Stimulated activated CD4-positive, alpha-beta T cell treated with anti-CD3 and anti-CD28 coated beads, TNF-alpha, amount 100 ng/mL, for 24 hours (primary cell): ENCODE measurements around the gene APLF.
"Not testable (repeated sequence)": the region's sequence is repeated elsewhere in the genome, so short reads cannot be mapped to it uniquely, and the experiment has no call there.

Experiments
- DNase-seq, 3 experiments: peaks; one replicate each; pipeline ENCODE4 v3.0.0-alpha.2; 2020; ENCODE audit warnings: low read depth in 3 of 3

The APLF gene

DNA sequence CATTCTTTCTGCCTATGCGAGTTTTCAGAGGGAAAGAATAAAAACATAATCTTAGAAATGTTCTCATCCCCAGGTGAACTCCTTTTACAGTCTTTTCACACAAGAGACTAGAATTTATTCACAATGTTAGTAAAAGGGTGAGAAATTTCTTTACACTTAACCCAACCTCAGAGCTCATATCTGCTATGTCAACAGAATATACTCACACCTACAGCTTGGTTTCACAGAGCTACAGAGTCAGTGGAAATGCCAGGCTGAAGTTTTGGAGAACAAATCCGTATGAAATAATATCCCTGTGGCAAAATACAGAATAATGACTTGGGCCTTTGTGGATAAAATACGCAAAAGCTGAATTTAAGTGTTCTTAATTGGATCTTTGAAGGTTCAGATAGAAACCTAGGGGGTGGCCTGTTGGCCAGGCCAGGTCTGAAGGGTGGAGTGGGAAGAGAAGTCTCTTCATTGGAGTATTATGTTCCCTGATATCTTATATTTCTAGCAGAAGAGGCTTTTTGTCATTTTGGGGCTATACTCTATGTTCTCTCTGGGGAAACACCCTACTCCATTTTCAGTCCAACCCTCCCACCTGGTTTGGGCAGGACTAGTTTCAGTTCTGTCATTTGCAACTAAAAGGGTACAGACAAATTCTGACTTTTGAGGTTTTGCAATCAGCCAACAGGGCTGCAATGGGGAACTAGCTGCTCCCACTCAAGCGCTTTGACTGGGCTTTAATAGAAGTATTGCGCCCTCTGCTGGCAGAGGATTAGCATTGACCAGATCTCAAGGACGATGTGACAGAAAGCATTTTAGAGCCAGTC is 26.0 kb upstream of the APLF start:
- peak; percentile 70 to 83 (median 72) for DNase-seq

DNA sequence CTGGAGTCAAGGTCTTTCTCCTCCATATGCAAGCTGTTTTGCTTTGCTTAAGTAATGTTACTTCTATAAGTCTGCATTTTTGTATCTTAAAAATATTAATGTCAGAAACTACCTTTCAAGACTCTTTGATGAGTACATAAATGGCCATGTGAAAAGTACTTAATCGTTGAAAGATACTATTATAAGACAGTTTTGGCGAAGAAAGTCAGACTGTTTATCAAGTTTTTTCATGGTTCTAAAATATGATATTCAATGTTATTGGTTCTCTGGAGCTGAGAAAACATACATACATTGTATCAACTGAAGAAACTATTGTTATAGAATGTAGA is 25.4 kb upstream of the APLF start:
- DNase-seq = no peak

DNA sequence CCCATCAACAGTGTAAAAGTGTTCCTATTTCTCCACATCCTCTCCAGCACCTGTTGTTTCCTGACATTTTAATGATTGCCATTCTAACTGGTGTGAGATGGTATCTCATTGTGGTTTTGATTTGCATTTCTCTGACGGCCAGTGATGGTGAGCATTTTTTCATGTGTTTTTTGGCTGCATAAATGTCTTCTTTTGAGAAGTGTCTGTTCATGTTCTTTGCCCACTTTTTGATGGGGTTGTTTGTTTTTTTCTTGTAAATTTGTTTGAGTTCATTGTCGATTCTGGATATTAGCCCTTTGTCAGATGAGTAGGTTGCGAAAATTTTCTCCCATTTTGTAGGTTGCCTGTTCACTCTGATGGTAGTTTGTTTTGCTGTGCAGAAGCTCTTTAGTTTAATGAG is 21.0 kb upstream of the APLF start:
- DNase-seq = not testable (repeated sequence)

DNA sequence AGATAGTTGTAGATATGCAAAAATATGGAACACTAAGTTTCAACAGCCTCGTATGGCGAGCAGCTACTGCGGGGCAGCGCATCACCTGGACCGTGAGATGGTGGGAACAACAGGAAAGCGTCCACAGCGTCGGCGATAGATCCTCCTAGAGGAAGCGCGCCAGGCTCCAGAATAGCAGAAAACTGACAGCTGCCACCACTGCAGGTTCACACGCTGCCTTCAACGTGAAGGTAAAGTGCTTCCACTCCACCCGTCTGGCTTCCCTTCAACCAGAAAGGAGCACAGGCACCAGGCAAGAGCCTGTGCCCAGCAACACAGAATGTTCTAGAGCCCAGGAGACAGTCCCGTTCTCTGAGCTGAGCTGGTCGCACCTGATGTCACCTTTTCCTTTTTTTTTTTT is 20.3 kb upstream of the APLF start:
- no peak for DNase-seq

DNA sequence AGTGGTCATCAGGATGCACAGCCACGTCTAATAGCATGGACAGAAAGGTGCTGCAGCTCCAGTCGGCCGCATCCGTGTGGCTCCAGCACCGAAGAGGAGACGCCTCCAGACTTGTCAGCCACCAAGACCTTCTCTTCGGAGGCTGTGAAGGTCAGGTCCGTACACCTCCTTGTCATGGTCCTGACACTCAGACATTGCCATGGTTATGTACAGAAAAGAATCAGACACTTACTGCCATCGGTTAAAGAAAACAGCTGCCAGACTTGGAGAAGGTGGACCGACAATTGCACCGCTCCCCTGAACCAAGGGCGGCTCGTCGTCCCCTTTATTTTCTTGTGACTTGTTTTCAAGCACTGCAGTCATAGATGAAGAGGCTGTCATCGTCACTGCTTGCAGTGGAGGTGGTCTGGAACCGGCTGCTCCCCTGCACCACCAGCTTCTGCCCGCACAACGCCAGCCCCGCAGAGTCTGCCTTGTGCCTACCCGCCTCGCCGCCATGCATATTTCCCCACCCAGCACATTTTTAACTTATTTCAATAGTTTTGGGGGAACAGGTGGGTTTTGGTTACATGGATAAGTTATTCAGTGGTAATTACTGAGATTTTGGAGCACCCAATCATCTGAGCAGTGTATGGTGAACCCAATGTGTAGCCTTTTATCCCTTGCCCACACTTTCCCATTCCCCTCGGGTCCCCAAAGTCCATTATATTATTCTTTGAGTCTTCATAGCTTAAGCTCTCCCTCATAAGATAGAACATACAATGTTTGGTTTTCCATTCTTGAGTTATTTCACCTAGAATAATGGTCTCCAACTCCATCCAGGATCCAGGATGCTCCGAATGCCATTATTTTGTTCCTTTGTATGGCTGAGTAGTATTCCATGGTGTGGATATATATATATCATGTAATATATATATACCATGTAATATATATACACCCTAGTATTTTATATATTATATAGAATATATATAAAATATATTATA is 18.4 kb upstream of the APLF start:
- no peak for DNase-seq

DNA sequence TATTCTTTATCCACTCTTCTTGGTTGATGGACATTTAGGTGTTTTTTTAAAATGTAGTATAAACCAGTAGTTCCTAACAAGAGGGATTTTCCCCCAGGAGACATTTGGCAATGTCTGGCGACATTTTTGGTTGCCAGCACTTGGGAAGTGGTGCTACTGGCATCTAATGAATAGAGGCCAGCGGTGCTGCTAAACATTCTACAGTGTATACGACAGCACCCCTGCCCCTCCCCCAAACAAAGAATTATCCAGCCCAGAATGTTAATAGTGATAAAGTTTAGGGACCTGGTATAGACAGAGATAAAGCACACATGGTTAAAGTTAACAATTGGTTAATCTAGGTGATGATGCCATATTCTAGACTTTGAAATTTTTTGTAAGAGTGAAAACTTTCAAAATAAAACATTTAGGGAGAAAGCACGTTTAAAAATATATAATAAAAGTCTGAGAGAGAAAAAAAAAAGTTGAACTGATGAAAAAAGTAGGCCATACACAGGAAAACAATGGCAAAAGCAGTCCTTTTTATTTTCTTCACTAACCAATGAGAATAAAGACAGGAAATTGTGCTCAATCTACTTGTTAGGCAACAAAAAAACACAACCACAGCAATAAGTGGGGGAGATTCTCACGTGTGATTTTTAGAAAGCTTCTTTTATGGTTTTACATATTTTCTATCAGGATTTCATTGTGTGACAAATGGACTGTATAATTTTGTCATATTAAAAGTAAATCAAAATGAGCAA is 15.1 kb upstream of the APLF start:
- no peak for DNase-seq

DNA sequence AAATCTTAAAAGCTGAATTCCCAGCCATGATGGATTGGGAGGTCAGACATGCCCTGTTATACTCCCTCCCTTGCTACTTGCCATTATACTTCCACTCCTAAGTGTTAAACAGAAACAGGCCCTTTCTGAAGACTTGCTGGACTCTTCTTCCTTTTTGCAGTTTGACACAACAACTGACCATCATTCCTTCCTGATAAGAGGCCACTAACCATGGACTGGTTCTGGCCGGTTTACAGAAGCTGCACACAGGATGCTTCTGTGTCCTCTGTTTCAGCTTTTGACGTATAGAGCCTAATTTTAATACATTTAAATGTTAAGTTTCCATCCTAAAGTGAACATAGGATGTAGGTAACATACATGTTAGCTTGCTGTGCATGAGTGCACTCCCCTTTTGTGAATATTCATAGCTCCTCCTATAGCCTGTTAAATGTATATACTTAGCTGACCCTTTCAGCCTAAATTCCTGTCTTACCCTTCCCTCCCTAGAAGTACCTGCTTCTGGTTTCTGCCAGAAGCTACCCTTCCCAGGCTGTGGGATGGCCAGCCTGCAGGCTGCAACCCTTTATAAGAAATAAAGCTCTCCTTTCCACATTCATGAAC is 13.5 kb upstream of the APLF start:
- DNase-seq = no peak

DNA sequence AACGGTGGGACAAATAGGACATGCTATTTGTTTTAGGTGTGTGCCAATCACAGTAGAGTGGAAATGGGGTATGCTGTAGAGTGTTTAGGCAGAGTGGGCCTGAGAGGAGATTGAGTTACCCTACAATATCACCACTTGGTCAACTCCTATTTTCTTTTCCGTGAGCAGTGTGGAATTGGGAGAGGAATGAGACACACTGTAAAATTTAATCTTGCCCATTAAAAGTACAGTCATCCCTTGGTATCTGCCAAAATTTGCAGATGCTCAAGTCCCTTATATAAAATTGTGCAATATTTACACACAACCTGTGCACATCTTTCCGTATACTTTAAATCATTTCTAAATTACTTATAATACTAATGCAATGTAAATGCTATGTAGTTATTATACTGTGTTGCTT is 12.7 kb upstream of the APLF start:
- DNase-seq = no peak

DNA sequence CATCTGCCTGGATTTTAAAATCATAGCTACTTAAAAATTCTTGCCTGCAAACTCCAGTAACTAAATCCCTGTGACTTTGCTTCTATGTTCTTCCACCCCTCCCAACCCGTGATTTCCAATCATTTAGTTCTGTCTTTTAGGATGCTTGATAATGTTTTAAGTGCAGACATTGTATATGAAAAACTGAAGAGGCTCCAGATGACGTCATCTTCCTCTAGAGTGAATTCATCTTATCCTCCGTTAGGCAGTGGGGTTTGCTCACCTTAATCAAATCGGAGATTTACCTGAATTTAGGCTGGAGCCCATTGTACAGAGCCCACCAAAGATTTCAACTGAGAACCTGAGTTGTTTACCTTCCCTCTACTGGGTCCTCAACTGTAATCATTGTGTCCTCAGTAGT is 11.2 kb upstream of the APLF start:
- no peak for DNase-seq

DNA sequence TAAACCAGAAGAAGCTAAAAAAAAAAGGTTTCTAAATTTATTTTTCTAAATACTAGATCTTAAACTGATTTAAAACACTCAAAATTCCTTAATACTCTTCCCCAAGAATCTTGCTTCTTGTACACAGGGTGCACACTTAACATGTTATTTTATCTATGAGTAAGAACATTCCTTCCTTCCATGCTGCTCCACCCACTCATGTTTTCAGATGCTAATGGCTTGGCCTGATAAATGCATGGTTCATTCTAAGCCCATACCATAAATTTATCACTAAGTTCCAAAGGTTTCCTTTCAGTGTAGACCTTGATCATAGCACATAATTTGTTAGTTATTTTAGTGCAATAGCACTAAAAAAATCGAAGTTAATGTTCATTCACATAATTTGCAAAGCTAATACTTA is 8.4 kb upstream of the APLF start:
- DNase-seq = no peak

DNA sequence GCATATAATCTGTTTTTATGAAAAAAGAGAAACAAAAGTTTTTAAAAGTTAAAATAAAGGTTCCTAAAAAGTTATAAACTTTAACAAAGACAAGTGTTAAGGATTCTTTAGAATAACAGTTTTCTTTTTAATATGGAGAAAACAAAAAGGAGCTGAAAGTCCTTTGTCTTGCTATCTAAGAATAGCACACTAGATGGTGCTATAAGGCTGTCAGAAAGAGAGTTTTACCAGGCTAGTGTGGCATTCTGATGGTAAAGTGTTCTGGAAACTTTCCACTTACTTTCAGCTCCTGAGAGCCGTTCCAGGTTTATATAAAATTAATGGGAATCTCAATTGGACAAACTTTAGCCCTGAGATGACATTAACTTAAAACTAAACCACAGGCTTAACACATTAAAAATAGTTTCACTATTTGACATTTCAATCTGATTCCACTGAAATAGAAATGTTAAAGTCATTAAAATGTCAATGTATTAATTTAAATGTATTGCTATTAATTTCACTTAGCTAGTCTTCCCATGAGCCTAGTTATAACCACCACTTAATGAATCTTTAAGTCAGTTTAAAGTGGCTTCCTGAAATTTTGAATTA is 4.0 kb upstream of the APLF start:
- no peak for DNase-seq

DNA sequence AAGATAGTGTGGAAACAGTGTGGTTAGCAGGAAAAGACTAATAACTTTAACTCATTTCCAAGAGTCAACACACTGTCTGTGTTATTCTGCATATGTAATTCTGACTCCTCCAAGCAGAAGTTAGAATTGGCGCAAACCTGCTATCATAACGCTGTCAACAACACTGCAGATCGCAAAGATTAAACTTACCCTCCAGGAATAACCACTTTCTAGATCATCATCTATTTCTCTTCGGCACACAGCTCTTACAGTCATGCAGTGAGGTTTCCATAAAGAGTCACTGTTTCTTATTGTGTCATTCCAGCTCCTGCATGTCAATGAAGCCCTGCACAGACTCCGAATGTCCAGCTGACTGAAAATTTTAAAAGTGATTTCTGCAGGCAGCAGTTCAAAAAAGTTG is 2.7 kb upstream of the APLF start:
- no peak for DNase-seq

DNA sequence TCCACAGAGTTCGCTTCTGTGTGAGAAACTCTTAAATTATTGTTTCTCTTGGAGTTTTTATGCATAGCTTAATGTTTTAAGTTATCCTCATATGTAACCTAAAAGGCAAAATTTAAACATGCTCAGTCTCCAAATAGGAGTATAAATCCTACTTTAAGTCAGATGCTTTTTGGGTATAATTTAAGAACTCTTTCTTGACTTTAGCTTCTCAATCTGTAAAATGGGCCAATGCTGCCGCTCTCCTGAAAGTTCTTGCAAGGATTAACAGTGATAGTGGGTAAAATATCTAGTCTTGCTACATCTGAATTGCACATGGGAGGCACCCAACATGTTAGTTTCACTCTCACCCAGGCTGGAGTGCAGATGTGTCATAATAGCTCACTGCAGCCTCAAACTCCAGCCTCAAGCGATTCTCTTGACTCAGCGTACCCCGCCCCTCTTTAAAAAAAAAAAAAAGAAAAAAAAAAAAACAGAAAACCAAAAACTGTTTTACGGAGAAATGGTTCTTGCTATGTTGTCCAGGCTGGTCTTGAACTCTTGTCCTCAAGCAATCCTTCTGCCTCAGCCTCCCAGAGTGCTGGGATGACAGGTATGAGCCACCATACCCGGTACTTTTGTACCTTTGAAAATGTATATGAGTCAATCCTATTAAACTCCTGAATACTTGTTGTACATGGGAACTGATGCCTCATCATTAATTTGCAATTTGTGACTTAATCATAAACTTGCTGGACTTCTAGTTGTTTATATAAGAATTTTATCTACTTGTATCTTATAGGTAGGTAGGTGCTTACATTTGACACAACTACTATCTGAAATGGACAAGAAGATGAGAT is 2.1 kb upstream of the APLF start:
- peak in 2 of 3 experiments; percentile 30 to 34 for DNase-seq

DNA sequence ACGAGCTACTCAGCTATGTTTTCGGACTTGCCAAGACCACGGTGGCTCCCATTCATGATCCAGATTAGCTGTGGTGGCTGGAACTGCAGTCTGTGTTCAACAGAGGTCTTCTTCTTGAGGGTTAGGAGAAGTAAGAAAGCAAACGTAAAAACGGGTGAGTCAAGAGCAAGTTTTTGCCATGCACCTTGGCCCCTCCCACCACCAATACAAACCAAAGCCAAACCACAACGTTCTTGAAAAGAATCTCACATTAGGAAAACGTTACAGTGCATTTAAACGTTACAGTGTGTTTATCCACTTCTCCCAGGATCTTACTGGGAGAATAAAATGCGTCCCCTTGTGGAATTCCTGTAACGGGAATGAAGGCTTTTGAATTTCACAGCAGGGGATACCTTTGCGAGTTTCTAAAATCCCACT is 1.0 kb upstream of the APLF start:
- peak; percentile 37 to 55 (median 38) for DNase-seq

DNA sequence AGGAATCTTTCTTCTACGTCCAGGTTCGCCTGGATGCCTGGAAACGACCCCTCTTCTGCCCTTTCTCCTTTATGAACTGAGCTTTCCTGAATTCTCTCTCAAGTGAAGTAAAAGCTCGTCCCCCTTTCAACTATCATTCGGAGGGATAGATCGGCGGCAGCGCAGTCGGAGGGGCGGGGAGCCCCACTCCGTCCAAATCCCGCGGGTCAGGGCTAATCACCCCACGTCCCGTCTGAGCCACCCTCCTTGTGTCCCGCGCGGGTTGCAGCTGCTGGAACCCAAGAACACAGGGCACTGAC is 658 bp upstream of the APLF start:
- no peak for DNase-seq

DNA sequence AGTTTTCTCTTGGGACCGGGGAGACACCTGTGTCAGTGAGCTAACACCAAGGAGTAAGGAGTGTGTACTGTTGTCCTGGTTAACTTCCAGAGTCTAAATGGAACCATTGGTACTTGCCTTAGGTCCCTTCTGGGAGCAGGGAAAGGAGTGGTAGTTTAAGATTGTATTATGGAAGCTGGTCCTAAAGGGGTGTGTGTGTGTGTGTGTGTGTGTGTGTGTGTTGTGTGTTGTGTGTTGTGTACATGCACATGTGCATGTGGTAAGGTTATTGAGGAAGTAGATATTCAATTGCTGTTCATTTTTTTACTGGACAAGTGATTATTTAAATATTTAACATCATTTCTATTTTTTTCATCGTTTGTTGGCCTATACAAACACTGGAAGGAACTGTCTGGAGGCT is 1.4 kb downstream of the APLF start:
- no peak for DNase-seq

DNA sequence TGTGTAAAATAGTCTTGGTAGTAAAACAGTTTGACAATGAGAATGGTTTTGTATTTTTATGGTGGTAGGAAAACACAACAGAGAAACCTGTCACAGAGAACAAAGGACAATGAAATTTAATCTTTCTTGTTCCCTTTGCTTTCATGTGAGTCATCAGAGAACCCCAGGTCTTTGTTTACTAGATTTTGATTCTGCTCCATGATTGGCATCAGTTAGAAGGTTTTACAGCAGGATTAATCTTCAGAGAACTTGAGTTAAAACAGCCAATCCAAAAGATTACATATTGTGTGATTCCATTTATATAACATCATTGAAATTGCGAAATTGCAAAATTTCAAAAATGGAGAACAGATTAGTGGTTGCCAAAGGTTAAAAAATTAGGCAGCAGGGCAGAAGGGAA is 2.5 kb downstream of the APLF start:
- DNase-seq = no peak

DNA sequence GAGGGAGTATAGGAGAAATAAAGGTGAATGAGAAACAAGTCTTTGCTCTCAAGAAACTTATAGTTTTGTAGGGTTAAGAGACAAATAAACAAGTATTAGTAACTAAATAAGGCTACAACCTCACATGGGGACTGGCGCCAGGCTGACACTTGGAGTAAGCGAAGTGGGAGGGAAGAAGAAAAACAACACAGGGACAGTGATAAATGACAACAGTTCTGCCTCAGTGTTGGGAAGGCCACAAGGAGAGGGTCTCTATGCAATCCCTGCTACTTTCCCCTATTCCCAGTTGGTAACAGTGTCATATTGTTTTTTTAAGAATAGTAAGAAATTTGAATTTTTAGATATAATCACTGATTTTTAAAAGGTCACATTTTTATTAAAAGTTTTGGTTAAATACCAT is 4.0 kb downstream of the APLF start:
- DNase-seq = no peak

DNA sequence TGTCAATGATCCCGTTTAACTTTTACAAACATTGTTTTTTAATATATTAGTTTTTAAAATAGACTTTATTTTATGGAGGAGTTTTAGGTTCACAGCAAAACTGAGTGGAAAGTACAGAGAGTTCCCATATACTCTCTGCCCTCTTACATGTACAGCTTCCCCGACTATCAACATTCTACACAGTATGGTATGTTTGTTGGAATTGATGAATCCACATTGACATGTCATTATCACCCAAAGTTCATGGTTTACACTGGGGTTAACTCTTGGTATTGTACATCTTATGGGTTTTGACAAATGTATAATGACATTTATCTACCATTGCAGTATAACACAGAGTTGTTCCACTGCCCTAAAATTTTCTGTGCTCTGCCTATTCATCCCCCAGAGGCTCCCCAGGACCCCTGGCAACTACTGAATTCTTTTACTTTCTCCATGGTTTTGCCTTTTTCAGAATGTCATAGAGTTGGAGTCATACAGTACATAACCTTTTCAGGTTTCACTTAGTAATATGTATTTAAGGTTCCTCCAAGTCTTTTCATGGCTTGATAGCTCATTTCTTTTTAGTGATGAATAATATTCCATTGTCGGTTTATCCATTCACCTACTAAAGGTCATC is 5.5 kb downstream of the APLF start:
- no peak for DNase-seq

DNA sequence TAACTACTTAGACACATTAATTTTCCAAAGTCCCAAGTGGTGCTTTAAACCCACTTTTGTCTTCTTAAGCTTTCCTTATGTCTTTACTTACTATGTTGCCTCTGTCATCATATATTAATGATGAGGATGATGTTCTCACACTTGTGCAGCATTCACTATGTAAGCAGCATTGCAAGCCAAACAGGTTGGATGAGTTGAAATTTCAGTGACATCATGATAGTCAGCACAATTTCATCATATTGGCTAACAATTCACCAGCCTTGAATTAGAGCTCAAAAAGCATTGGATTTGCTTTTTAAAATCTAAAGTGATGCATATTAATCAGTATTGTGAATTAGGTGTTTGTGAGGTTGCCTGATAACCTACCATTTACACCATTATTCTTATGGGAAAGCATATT is 7.7 kb downstream of the APLF start:
- no peak for DNase-seq
